Kidney tubule cell (primary cell): ENCODE measurements around the gene DLGAP5.

Experiments used
- DNase-seq: peaks from one replicate; pipeline ENCODE4 v3.0.0-alpha.2; 2018; ENCODE audit warnings: low spot score

DLGAP5 gene

DNA sequence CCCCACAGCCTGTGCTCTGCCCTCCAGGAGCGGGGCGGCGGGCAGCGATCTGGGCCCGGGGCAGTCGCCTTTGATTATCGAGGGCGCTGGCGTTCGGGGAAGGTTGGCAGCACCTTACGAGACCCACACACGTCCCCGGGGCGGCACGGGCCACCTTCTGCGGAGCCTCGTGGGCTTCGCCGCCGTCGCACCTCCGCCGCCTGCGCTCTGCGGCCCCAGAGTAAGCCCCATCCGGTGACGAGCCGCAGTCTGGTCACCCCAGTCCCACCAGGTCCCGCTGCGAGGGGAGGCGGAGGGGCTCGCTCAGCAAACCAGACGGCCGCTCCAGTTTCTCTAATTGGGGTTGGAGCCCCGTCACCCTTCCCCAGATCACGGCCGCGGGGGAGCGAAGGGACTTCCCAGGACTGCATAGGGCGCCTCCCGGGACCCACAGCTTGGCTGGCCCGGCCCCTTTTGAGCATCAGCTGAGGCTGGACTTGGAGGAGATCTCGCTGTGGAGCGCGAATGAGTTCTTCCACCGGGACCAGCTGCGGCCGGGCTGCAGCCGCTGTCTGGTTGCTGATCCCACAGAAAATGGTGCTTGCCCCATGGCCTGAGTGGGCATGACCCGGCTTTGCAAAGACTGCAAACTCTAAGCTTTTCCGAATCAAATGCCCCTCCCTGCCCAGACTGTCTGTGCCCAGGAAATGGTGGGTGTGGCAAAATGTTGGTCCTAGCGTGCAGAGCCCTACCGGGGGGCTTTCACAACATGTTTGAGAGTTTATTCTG is 61.8 kb downstream of the DLGAP5 start:
- peak; percentile 77 for DNase-seq

GRCh38 chr14:55129086-55129427 is 62.3 kb downstream of the DLGAP5 start, which contains the start of gene LGALS3:
TSS of gene LGALS3 (plus strand) at chr14:55129252. CDS start at chr14:55137374, 8,122 bp downstream.
- peak; percentile 73 for DNase-seq

GRCh38 chr14:55128386-55129085 is 62.8 kb downstream of the DLGAP5 start:
- DNase-seq = no peak

DNA sequence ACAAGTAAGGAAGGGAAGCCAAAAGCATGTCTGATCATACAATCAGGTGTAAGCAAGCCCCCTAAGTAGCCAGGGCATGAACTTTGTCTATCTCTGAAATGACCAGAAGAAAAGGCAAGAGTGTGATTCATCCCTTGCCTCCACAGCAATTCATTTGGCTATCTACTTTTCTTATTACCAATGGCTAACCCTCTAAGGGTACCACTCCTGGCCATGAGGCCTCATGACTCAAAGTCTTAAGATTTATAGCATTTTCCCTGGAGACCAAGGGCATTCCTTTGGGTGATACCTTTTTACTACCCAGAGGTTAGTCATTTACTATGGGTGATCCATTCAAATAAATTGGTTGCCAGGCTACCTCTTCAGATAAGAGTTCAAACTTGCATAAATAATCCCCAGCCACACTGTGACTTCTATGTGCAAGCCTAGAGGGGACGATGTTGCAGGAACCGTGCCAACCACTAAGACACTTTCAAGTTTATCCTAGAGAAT is 63.9 kb downstream of the DLGAP5 start:
- DNase-seq = peak; percentile 99

- DNase-seq = no peak
Measured at GRCh38 chr14:55126932-55127459, 64.4 kb downstream of the DLGAP5 start.

- no peak for DNase-seq
Measured at GRCh38 chr14:55126034-55126433, 65.4 kb downstream of the DLGAP5 start.

DNA sequence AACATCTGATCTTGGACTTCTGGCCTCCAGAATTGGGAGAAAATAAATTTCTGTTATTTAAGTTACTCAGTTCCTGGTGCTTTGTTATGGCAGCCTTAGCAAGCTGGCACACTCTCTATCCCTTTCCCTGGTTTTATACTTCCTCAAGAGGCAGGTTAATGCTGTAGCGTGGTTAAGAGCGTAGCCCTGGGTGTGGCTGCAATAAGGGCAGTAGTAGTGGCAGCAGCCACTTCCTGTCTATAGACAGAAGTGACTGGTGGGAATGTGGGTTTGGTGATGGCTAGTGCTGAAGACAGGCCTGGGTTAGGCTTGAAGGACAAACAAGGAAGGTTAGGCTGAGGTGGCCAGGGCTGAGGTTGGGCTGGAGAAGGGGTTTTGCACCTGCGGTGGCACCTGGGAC is 66.0 kb downstream of the DLGAP5 start:
- peak; percentile 56 for DNase-seq

DNA sequence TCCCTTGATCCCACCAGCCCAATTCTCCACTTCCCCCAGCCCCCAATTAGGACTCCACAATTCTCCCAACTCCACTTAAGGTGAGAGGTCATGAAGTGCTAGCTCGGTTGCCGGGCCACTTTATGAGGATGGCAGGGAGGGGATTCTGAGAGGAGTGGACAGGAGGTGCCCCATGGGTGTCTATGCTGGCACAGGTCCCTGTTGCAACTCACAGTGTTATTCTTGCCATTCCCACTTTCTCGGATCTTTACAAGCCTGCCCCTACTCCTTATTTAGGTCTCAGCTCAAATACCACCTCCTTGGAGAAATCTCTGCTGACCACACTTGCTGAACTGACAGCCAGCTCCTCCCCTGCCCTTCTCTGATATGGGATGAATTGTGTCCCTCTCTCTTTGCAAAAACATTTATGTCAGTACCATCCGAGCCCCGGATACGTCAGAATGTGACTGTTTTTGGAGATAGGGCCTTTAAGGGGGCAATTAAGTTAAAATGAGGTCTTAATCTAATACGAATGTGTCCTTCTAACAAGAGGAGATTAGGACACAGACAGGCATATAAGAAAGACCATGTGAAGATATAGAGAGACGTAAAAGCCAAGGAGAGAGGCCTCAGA is 66.5 kb downstream of the DLGAP5 start:
- DNase-seq = no peak

DNA sequence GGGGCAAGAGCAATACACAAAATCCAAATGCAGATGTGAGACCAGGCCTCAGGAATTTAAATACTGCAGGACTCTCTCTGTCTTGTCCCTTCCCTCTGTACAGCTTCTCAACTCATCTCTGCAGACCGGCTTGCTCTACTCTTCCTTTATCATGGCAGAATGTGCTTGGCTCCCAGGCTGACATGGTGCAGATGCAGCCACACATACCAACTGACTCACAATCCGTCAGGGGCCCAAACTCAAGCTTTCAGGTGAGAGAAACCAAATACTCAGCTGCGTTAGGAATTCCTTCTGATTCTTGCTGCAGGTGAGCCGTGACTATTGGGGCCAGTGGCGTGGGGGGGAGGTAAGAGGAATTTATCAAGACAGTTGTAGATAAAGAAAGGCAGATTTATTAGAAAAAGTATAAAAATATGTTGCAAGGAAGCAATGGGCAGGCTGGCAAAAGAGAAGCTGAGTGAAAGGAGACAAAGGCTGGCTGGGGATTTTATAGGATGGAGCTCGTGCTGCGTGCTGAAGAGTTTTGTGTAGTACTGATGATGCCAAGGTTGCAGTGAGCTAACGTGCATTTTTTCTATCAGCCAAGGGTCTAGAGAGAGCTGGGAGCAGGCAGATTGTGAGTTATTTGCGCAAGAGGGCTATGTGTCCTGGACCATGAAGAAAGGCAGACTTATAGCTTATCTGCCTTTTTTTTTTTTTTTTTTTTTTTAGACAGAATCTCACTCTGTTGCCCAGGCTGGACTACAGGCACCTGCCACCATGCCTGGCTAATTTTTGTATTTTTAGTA is 67.3 kb downstream of the DLGAP5 start:
- DNase-seq = peak; percentile 59

DNA sequence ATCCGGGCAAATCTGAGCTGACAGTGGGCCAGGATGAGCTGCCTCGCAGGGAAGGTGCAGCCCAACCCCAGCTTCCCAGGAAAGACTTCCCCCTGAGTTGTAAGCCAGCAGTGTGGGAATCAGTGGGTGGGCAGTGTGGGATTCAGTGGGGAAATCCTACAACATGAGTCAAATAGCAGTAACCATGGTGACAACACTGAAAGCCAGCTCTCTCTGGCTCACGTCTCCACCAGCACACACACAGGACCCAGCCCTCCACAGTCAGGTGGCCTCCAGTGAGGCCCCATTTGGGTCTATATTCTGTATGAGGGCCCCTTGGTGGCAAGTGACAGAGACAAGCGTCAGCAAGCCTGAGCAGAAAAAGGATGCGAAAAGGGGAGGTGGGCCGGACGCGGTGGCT is 68.3 kb downstream of the DLGAP5 start:
- DNase-seq = peak; percentile 85

GRCh38 chr14:55122440-55122986 is 68.9 kb downstream of the DLGAP5 start:
- peak; percentile 30 for DNase-seq

DNA sequence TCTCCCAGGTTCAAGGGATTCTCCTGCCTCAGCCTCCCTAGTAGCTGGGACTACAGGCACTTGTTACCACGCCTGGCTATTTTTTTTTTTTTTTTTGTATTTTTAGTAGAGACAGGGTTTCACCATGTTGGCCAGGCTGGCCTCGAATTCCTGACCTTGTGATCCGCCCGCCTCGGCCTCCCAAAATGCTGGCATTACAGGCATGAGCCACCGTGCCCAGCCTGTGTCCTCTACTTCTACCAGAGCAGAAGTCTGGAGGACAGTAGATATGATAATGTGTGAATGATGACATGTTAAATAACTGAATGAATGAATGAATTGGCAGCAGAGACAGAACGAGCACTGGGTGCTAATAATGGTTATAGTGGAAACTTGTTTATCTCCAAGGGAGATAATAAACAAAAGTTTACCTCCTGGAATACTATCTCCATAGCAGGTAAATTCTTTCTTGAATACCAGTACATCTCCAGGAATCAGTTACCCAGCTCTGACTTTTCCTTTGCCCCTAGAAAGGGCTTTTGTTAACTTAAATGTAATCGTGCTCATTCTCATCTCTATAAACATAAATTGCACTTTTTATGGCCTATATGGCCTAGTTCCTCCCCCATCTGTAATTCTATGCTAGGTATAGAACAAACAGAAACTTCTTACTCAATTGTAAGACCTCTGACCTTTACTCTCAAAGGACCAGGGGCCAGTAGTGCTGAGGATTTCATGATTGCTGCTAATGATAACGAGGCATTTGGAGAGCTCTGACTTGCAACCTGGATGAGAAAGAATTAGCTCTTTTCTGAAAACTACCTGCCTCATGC is 69.6 kb downstream of the DLGAP5 start:
- no peak for DNase-seq

DNA sequence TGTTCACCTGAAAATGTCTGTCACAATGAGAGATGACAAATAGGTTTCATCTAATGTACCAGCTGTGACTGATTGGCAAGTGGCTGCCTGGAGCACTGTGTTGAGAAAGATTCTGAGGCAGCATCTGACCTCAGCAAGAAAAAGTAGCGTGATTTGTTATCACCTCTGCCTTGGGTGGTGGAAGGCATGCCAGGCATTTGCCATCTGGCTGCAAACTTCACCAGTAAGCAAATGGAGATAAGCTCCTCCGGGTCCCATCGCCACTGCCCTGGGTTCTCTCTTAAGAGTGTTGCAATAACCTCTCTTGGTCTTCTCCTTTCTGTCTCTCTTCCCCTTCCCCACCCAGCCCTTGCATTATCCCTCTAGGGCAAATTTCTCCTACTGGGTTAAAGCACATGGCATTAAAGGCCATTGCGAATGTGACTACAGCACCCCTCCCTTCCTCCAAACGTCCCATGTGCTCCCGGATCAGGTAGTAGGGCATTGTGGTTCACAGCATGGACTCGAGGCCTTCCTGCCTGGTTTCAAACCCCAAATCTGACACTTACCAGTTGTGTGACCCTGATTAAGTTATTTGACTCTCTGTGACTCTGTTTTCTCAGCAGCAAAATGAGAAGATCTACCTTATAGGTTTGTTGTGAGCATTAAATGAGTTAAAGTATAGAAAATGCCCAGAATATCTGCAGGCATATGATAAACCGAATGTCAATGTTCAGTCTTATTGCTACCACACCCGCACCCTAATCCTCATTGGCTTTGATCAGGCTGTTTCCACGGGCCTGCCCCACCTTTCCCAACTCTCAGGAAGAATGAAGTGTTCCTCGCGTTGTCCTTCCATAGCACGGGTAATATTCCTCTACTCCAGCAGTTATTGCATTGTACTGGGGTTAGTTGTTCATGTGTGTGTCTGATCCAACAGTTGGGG is 70.6 kb downstream of the DLGAP5 start:
- no peak for DNase-seq

GRCh38 chr14:55118761-55119160 is 72.6 kb downstream of the DLGAP5 start:
- no peak for DNase-seq

DNA sequence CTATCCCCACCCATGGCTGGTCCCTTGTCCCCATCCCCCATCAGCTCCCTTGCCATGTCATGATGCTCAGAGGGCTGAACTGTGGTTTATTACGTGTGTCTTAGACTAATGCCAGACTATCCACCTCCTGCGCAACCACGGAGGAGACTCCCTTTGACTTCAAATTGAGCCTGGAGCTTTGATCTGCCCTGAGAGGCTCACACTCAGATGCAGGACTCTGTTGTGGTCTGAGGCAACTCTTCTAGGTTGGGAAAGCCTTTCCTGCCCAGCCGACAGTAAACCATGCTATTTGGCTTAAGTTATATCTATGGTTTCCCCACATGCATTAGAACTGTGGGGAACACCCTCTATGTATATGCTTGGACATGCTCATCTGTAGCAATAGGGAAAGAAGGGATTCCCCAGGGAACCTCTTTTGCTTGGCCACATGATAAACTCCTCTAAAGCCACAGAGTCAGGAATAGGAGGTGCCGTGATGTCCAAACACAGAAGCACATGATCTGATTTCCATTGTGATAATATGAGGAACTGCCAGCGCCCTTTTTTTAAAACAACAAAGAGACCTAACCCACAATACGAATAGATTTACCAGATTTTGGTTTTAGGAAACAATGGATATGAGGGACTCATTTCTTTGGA is 73.5 kb downstream of the DLGAP5 start:
- DNase-seq = no peak

DNA sequence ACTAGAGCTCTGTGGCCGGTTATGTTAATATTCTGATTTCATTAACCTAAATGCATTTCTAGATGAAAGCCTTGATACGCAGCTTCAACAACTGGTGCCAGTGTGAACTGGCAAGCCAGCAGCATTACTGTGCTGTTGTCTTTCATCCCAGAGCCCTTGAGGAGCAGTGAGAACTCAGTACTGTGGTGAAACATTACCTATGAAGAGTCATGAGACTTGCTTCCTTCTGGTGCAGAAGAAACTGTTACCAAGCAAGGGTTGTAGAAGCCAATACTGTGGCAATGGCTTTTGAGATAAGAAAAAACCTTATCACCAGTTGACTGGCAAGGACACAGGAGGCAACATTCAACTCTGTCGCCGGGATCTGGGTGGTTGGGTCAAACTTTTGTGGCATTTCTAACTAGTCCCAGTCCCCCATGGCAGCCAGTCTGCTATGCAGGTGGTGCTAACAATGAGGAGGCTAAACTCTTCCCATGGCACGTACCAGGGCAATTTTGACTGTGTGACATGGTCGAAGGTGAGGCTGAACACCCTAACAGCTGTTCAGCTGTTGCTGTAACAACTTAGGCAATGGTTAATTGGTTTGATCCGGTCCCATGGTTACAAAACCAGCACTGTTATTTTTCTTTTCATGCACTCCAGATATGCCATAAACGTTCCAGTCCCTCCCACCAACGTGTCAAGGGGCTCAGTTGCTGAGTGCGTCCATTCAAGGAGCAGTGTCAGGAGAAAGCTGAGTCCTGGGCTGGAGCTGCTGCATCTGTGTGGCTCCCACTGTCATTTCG is 74.9 kb downstream of the DLGAP5 start:
- DNase-seq = peak; percentile 26

- no peak for DNase-seq
Measured at GRCh38 chr14:55115861-55116245, 75.5 kb downstream of the DLGAP5 start.

GRCh38 chr14:55115460-55115859 is 75.9 kb downstream of the DLGAP5 start:
- no peak for DNase-seq
